ENCODE measurements around the gene ABR. TPM values are rescaled to one million over a fixed set of nuclear protein-coding genes. Genes with fewer than 3 reads are reported as not detected.
A peak's percentile ranks its signal among the peaks of the same experiment; 100 is the strongest.

Gene ABR
- total RNA-seq, 1 donor from 2014 or later, result 70.9 TPM

DNA sequence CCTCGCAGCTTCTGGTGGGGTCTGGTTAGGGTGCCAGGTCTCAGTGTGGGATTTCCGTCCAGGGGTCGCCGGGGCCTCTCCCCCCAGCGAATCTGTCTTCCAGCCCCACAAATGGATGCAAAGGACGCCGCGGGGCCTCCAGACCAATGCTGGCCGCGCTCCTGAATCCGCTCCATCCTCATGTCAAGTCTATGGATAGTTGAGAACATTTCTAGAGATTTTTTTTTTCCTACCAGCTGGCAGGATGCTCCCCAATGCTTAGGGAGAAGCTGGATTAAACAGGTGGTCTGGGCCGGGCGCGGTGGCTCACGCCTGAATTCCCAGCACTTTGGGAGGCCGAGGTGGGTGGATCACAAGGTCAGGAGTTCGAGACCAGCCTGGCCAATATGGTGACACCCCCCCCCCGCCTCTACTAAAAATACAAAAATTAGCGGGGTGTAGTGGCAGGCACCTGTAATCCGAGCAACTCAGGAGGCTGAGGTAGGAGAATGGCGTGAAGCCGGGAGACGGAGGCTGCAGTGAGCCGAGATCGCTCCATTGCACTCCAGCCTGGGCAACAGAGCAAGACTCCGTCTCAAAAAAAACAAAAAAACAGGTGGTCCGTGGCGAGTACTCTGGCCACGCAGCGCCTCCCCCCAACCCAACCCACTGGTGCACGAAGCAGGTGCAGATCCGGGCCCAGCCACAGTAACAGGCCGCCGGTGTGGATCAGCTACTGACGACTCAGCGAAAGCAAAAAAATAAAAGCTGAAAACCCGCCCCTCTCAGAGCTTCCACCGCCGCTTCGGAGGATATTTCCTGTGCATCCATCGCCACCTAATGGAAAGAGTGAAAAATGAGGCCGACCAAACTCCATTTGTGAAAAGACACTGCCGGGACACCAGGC is 199.1 kb downstream of the ABR start:
- H3K9ac ChIP-seq (ENCODE audit: low read length), result peak overlapping the region; percentile 77
- DNase-seq (ENCODE audit: low read depth) (peak; percentile 51), FAIRE-seq (peak; percentile 26)

DNA sequence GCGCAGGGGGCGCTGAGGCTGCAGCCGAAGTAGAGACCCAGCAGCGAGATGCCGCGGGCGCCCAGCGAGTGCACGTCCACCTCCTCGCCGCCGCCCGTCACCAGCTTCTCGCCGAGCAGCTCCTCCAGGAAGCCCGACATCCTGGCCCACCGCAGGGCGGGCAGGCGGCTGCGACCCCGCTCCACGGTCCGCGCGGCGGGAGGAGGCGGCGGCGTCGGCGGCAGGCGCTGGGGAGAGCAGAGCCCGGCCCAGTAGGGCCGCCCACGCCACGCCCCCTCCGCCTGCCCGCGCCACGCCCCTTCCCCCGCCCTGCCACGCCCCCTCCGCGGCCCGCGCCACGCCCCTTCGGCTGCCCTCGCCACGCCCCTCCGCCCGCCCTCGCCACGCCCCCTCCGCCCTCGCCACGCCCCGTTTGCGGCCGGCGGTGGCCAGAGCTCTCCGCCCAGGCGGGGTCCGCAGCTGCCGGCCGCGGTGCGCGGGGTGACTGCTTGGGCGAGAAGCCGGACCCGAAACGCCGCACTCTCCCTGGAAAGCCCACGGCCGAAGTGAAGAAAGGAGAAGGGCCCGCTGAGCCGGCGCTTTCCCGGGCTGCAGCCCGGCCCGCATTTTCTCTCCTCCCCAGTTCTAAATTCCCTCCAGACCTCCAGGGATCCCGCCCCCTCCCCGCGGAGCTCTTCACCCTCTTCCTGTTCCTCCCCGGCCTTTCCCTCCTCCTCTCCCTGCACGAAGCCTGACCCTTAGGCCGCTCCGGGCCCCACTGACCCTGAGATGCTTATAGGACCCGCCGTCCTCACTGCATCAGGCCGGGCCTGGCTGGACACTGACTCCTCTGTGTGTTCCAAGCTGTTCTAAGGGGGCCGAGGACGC is 200.0 kb downstream of the ABR start, which contains the start of gene NXN:
TSS of gene NXN (minus strand) at position 238 of the 867 bp plus-strand sequence.
- DNase-seq (ENCODE audit: low read depth) (peak; percentile 36), FAIRE-seq (no peak)
- Histone ChIP-seq H4K20me1 (ENCODE audit: insufficient read depth, low read length) (peaks cover 35% of the 10 kb centered on the region), H3K79me2 (ENCODE audit: insufficient read depth, low read length) (peaks cover 41% of the 10 kb centered on the region), H3K9me3 (ENCODE audit: insufficient read depth, low read depth, low read length) (no peaks in the 10 kb centered on the region), H3K27ac (ENCODE audit: low read depth, low read length) (peak within 1 kb of the TSS; percentile 58), H3K4me3 (ENCODE audit: insufficient read depth, low read depth, low read length) (peak within 1 kb of the TSS; percentile 73), H3K27me3 (ENCODE audit: insufficient read depth, low read length) (no peaks in the 10 kb centered on the region), H3K4me1 (ENCODE audit: insufficient read depth, low read length) (peaks cover 22% of the 10 kb centered on the region), H2AFZ (ENCODE audit: low read depth, low read length) (peak within 1 kb of the TSS; percentile 80), H3K4me2 (ENCODE audit: low read length) (peak within 1 kb of the TSS; percentile 93), H3K36me3 (ENCODE audit: insufficient read depth, low read length) (no peaks in the 10 kb centered on the region), H3K9ac (ENCODE audit: low read length) (peak within 1 kb of the TSS; percentile 84)
- H3K36me3 Mint-ChIP-seq (ENCODE audit: low read depth, unreplicated experiment), result no peaks in the 10 kb centered on the region
- H3K4me1 Mint-ChIP-seq (ENCODE audit: low read depth, unreplicated experiment), result peaks cover 23% of the 10 kb centered on the region
- H3K9me3 Mint-ChIP-seq (ENCODE audit: unreplicated experiment), result no peaks in the 10 kb centered on the region
- H3K27ac Mint-ChIP-seq (ENCODE audit: unreplicated experiment), result peak within 1 kb of the TSS; percentile 72
- TF ChIP-seq EZH2 (IDR thresholded peaks at IDR 0.05; ENCODE audit: insufficient read depth, low read length), result no peak
- TF ChIP-seq, protein P1, sequence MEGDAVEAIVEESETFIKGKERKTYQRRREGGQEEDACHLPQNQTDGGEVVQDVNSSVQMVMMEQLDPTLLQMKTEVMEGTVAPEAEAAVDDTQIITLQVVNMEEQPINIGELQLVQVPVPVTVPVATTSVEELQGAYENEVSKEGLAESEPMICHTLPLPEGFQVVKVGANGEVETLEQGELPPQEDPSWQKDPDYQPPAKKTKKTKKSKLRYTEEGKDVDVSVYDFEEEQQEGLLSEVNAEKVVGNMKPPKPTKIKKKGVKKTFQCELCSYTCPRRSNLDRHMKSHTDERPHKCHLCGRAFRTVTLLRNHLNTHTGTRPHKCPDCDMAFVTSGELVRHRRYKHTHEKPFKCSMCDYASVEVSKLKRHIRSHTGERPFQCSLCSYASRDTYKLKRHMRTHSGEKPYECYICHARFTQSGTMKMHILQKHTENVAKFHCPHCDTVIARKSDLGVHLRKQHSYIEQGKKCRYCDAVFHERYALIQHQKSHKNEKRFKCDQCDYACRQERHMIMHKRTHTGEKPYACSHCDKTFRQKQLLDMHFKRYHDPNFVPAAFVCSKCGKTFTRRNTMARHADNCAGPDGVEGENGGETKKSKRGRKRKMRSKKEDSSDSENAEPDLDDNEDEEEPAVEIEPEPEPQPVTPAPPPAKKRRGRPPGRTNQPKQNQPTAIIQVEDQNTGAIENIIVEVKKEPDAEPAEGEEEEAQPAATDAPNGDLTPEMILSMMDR (IDR thresholded peaks at IDR 0.05; ENCODE audit: insufficient read depth, low read depth, low read length), result no peak
- H3K4me3 Mint-ChIP-seq (ENCODE audit: unreplicated experiment), result peak within 1 kb of the TSS; percentile 97
- no peaks in the 10 kb centered on the region for H3K27me3 Mint-ChIP-seq (ENCODE audit: low read depth, unreplicated experiment)

More for the DNA sequence above, 199.1 kb downstream of the ABR start:
- Histone ChIP-seq H3K27me3 (ENCODE audit: insufficient read depth, low read length) (no peaks in the 10 kb centered on the region), H3K27ac (ENCODE audit: low read depth, low read length) (peak overlapping the region; percentile 26), H3K4me2 (ENCODE audit: low read length) (peak overlapping the region; percentile 89), H3K4me3 (ENCODE audit: insufficient read depth, low read depth, low read length) (peak overlapping the region; percentile 59), H3K9me3 (ENCODE audit: insufficient read depth, low read depth, low read length) (no peaks in the 10 kb centered on the region), H3K36me3 (ENCODE audit: insufficient read depth, low read length) (no peaks in the 10 kb centered on the region), H3K4me1 (ENCODE audit: insufficient read depth, low read length) (peaks cover 17% of the 10 kb centered on the region), H4K20me1 (ENCODE audit: insufficient read depth, low read length) (peaks cover 26% of the 10 kb centered on the region), H3K79me2 (ENCODE audit: insufficient read depth, low read length) (peaks cover 32% of the 10 kb centered on the region), H2AFZ (ENCODE audit: low read depth, low read length) (peak overlapping the region; percentile 80)
- peak overlapping the region; percentile 72 for H3K27ac Mint-ChIP-seq (ENCODE audit: unreplicated experiment)
- no peaks in the 10 kb centered on the region for H3K9me3 Mint-ChIP-seq (ENCODE audit: unreplicated experiment)
- no peaks in the 10 kb centered on the region for H3K27me3 Mint-ChIP-seq (ENCODE audit: low read depth, unreplicated experiment)
- H3K4me1 Mint-ChIP-seq (ENCODE audit: low read depth, unreplicated experiment), result peaks cover 14% of the 10 kb centered on the region
- H3K4me3 Mint-ChIP-seq (ENCODE audit: unreplicated experiment), result peak overlapping the region; percentile 86
- TF ChIP-seq, protein P1 (IDR thresholded peaks at IDR 0.05; ENCODE audit: insufficient read depth, low read depth, low read length), result peak; percentile 81
- TF ChIP-seq EZH2 (IDR thresholded peaks at IDR 0.05; ENCODE audit: insufficient read depth, low read length), result no peak
- H3K36me3 Mint-ChIP-seq (ENCODE audit: low read depth, unreplicated experiment), result no peaks in the 10 kb centered on the region

Data from astrocyte (in vitro differentiated cells and primary cell).